ENCODE data around the gene PIK3R4.

The PIK3R4 gene

GRCh38 chr3:130739848-130740247 is 6.8 kb downstream of the PIK3R4 start:
- no peak for DNase-seq

GRCh38 chr3:130738241-130738640 is 8.4 kb downstream of the PIK3R4 start:
- DNase-seq, result no peak

DNA sequence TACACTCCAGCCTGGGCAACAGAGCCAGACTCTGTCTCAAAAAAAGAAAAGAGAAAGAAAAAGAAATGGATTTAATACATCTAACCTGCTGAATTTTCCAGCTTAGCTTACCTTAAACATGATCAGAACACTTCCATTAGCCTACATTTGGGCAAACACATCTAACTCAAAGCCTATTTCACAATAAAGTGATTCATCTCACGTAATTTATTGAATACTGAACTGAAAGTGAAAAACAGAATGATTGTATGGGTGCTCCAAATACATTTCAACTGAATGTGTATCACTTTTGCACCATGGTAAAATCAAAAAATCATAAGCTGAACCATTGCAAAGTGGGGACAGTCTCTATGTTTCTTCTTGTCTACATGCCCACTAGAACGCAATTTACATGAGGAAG is 9.0 kb downstream of the PIK3R4 start:
- no peak for DNase-seq

DNA sequence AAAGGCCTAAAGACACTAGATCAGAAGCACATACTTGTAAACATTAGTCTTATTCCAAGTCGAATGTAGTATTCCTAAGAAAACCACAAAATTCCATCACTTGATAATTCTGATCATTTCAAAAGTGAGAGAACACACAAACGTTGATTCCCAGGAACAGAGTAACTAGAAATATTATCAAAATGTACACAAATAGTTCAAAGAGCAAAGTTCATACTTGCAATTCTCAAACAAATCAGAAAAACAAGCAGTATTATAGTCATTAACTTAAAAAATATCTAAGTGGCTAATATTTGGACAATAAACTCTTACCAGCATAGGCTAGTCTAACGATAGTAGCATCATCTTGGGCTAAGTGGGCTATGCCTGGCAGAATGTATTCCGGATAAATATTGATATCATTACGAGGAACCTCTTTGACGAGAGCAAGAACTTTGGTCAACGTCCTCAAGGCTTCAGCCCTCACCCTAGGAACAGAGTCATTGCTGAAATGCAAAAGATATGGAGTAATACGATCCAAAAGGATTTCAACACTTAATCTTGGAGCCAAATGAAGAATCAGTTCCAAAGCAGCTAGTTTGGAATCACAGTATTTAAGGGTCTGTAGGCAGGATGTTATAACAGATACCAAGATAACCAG is 13.3 kb downstream of the PIK3R4 start:
- no peak for DNase-seq

GRCh38 chr3:130732501-130732900 is 14.1 kb downstream of the PIK3R4 start:
- DNase-seq, result no peak

- no peak for DNase-seq
Observed at GRCh38 chr3:130731817-130732216, 14.8 kb downstream of the PIK3R4 start.

GRCh38 chr3:130729154-130729553 is 17.5 kb downstream of the PIK3R4 start:
- no peak for DNase-seq

- no peak for DNase-seq
Observed at GRCh38 chr3:130728037-130728436, 18.6 kb downstream of the PIK3R4 start.

DNA sequence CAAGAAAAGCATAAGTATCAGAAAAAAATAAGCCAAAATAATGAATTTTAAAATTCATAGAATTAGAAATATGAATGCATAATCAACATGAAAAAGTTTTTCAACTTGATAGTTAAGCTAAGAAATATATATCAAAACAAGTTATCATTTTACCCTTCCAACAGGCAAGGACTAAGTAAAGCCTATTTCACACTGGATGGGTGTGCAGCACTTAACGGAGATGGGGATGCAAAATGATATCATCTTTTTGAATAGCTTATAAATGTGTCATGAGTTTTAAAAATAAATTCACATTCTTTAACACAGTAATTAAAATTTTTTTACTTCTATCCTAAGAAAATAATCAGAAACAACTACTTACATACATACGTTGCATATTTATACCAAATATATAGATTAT is 20.9 kb downstream of the PIK3R4 start:
- no peak for DNase-seq

GRCh38 chr3:130715616-130716015 is 31.0 kb downstream of the PIK3R4 start:
- DNase-seq, result no peak

DNA sequence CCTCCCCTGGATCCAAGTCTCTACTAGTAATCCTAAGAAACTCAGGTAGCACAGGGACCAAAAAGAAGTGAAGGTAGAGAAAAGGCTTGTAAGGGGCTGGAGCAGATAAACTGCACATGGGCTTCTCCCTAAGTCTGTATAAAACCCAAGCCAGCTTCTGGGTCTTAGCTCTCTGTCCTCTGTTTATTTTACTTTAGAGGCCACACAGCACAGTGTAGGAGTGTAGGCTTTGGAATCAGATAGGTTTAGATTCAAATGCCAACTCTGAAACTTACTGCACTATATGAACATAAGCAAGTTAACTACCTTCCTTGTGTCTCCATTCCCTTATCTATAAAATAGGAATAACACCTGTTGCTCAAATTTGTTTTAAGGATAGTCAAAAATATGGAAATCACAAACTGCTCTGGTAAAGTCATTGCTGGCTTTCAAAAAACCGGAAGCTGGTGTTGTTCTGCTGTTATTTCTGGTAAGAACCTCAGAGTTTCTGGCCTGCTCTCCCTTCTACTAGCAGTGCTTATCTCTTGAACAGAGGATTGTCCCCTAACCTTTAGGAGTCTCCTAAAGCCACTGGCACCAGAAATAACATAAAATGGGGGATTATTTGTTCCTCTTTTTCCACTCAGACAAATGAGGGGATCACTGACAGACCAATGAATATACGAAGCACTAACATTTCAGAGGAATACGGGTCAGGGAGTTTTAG is 33.8 kb downstream of the PIK3R4 start:
- DNase-seq, result no peak

DNA sequence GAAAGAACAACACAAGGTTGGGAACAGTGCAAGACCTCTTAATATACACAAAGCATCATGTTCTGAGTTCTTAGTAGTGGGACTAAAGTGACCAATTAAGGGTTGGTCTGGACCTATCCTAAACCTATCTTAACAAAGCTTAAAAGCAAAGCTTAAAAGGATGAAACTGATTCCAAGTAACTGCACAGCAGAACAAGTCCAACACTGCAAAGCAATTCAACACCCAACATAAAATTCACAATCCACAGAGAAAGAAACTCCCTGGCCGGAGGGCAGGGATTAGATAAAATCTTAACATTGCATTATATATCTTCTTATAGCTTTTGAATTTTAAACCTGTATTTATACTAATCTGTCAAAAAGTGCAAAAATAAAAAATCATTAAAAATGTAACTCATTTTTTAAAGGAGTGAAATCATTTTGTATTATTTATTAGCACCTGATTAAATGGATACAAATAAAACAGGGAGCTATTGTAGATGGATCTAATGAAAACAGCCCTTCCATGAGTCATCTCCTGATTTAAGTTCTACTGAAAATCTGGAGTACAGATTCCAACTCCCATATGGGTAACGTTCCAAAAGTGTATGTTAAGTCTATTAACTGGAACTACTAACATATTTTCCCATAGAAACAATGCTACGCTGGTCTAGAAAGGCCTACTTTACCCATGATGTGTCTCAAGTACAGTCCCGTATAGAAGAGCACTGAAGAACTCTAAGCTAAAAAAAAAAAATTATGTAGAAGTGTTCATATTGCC is 34.9 kb downstream of the PIK3R4 start:
- DNase-seq, result no peak

GRCh38 chr3:130709671-130710070 is 37.0 kb downstream of the PIK3R4 start:
- no peak for DNase-seq

DNA sequence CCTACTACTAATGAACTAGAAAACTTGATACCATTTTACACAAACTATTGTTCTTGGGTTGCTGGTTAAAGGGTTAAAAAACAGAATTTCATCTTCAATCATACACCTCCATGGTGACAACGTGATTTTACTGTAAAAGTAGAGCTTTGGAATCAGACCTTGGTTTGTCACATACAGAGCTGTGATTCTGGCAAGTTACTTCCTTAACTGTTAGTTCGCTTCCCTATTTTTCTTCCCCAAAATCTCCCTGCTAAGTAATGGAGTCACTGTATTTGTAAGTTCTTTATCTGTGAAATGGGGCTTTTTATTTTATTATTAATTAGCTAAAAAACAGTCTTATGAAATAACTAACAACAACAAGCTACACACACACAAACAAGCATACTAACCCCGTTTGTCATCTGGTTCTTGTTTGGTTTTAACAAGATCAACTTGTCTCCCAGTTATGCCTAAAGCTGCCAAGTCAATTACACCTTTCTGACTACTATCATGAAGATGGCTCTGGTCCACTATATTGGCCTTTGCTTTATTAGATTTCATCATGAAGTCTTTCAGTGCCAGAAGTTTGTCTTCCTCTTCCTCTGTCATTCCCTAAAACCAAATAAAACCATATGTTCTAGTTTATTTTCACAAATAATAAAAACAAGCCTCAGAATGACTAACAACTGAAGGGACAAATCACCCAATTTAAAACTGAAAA is 38.6 kb downstream of the PIK3R4 start:
- DNase-seq, result no peak

DNA sequence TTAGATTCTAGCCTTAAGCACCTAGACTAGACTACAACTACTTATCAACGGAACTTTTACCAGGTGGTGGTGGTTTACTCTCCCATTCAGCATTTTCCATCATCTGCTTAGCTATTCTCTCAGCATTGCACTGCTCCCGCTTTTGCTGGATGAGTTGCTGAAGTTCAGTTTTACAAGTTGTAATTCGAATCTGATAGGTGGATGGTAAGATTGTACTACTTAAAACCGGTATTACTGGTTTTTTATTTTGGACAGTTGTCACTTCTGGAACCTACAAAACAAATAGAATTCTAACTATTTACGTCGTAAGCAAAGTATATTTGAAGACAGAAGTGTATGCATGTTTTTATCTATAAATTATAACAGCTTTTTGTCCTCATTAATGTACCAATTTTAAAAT is 41.1 kb downstream of the PIK3R4 start:
- DNase-seq, result no peak

GRCh38 chr3:130702985-130703384 is 43.6 kb downstream of the PIK3R4 start:
- no peak for DNase-seq

DNA sequence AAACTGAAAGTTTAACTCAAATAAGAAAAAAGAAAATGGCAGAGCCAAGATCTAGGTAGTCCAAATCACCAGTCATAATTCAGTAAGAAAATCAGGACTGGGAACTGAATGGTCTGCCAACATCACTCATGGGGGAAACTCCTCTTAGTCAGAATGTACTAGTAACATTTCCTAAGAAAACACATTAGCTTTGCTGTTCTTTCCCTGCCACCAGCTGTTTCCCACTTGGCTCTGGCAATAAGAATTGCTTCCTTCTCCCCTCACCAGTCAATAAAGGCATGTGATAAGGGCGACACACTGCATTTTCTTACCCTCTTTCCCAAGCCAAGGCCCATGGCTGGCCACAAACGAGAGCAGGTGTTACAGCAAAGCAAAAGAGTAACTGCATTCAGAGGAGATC is 46.1 kb downstream of the PIK3R4 start:
- DNase-seq, result no peak

DNA sequence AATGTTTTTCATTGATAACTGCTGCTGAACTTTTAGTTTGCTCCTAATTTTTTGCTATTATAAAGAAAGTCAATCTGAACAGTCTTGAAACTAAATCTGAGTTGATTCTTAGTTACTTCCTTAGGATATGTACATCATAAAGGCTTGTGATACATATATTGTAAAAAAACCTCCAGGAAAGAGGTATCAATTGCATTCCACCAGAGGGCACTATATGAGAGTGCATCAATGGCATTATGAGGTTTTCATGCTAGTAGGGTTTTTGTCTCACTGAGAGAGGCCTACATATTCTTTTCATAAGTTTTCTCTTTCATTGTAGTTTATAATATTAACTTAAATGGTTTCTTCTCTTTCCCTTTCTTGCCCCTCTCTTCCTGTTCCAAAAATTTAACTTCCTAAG is 46.9 kb downstream of the PIK3R4 start:
- DNase-seq, result no peak

DNA sequence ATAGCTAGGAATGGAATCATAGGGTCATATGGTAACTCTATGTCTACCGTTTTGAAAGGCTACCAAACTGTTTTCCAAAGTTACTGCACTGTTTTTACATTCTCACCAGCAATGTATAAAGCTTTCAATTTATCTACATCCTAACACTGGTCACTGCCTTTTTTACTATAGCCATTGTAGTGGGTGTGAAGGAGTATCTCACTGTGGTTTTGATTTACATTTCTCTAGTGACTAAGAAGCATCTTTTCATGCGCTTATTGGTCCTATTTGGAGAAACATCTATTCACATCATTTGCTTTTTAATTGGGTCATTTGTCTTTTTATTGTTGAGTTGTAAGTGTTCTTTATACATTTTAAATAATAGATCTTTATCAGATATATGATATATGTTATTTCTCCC is 53.3 kb downstream of the PIK3R4 start:
- no peak for DNase-seq

GRCh38 chr3:130692455-130692854 is 54.2 kb downstream of the PIK3R4 start:
- DNase-seq, result no peak

DNA sequence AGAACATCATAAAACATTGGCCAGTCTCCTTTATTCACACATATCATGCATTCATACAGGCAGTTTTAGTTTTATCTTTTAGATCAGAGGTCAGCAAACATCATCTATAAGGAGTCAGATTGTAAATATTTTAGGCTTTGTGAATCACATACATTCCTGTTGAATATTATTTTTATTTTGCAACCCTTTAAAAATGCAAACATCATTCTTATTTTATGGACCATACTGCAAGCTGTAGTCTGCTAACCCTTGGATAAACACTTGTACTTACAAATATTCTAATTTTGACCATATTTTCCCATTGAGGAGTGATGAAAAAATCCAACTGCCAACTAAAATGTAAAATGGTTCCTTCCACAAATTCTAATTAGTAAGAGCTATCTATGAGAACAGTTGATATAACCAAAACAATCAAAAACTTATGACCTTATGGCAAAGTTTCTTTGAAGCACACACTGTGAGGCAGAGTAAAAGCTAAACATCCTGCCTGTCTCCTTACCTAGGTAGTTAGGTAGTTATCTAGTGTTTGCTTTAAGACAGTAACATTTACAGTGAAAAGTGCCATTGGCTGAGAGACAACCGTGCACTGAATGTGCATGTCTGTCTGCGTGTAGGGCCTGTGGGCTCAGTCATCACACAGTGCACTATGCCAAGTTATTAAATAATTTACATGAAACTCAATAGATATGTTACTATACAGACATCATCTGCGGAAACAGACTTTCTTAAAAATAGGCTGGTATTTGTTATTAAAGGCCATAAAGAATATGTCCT is 57.7 kb downstream of the PIK3R4 start:
- no peak for DNase-seq

GRCh38 chr3:130688015-130688688 is 58.5 kb downstream of the PIK3R4 start:
- no peak for DNase-seq
